GM12873 (cell line): ENCODE data around the gene INPP5A.

ENCODE experiments used
- TF ChIP-seq, protein P1 (sequence below): IDR thresholded peaks from 2 replicates; pipeline ENCODE4 v1.5.1; 2012; ENCODE audit warnings: low read depth, mild to moderate bottlenecking, moderate library complexity, low read length, control low read depth; ENCODE audit not compliant: insufficient read depth; ENCODE audit errors: missing control alignments

Gene INPP5A

DNA sequence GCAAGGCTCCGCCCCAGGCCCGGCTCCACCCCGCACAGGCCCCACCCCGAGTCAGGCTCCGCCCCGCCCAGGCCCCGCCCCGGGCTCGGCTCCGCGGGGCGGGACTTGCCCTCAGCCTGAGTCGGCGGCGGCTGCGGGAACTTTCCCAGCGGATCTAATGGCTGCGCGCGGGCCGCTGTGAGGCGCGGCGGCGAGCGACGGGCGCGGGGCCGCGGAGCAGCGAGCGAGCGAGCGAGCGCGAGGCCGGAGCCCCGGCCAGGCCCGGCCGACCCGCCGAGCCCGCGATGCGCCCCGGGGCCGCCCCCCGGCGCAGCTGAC lies at the start of gene INPP5A:
Gene INPP5A, plus strand, starts transcription at position 104 of the 318 bp plus-strand sequence. CDS start 310 bp downstream, outside the sequence.
- TF ChIP-seq, protein P1, sequence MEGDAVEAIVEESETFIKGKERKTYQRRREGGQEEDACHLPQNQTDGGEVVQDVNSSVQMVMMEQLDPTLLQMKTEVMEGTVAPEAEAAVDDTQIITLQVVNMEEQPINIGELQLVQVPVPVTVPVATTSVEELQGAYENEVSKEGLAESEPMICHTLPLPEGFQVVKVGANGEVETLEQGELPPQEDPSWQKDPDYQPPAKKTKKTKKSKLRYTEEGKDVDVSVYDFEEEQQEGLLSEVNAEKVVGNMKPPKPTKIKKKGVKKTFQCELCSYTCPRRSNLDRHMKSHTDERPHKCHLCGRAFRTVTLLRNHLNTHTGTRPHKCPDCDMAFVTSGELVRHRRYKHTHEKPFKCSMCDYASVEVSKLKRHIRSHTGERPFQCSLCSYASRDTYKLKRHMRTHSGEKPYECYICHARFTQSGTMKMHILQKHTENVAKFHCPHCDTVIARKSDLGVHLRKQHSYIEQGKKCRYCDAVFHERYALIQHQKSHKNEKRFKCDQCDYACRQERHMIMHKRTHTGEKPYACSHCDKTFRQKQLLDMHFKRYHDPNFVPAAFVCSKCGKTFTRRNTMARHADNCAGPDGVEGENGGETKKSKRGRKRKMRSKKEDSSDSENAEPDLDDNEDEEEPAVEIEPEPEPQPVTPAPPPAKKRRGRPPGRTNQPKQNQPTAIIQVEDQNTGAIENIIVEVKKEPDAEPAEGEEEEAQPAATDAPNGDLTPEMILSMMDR: no peak

- TF ChIP-seq, protein P1: no peak
These were observed 49.3 kb upstream of the INPP5A start for GRCh38 chr10:132488231-132488821.

DNA sequence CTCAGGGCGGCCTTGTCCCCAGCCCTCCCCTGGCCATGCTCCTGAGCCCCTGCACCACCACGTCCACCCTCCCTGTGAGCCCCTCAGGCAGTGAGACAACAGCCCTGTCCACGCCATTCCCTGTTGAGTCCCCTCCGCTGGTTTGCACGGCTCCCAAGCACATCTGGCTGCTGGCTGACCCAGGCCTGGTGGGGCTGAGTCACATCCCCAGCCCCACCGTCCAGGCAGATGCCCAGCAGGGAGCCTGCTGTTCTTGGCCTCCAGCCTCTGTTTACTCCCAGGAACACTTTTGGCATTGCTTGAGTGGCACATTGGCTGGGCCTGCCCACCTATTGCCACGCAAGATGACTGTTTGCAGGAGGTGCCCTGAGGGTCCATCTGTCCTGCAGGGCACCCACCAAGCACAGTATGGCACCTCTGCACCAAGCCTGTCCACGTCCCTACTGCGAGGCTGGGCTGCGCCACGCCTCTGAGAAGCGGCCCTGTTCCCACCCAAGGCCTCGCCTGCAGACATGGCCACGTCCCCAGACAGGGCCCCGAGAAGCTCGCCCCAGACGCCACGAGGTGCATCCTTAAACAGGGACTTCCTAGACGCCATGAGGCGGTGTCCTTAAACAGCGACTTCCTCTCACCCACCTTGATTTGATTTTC lies 48.4 kb upstream of the INPP5A start:
- TF ChIP-seq, protein P1: no peak

GRCh38 chr10:132489704-132490534 lies 47.7 kb upstream of the INPP5A start:
- TF ChIP-seq, protein P1: no peak

- TF ChIP-seq, protein P1: no peak
These were observed 45.1 kb upstream of the INPP5A start for GRCh38 chr10:132492323-132493025.

DNA sequence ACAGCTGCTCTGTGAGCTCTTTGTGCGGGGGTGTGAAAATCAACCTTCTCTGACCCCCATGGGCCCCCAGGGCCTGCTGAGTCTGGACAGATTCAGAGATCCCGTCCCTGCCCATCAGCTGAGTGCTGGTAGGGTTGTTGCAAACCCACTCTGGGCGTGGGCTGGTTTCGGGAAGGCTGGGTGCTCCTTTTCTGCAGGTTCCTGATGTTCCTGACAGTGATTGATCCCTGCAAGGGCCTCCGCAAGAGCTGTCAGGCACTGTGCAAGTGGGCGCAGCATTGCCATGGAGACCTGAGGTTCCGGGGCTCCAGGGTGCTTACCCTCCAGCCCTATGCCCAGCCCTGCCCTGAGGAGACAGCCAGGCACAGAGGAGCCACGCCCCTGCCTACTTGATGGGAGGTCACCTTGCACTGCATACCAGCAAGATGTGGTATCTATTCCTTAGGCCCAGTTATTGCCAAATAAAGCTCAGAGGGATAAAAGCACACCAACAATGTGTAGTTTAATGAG lies 44.3 kb upstream of the INPP5A start:
- TF ChIP-seq, protein P1: no peak
